Keratinocyte (primary cell): ENCODE data around the gene PTPRD.

Experiments used
- EZH2 ChIP-seq: IDR thresholded peaks from one replicate; pipeline ENCODE4 v1.6.1; 2012; ENCODE audit warnings: inconsistent platforms, mild to moderate bottlenecking, low read length, moderate library complexity
- TF ChIP-seq, protein P1 (sequence below), 3 experiments: IDR thresholded peaks in 1 of 3; conservative IDR thresholded peaks in 1 of 3; optimal IDR thresholded peaks in 1 of 3; 2 replicates in 2 of 3; 3 replicates in 1 of 3; pipeline versions ENCODE3 to v1.5.1; 2011; ENCODE audit warnings: low read length in 3 of 3, mild to moderate bottlenecking in 3 of 3, moderate library complexity in 2 of 3, control low read depth in 1 of 3, inconsistent platforms in 1 of 3; ENCODE audit not compliant: insufficient read depth in 2 of 3; ENCODE audit errors: extremely low read depth in 1 of 3

DNA sequence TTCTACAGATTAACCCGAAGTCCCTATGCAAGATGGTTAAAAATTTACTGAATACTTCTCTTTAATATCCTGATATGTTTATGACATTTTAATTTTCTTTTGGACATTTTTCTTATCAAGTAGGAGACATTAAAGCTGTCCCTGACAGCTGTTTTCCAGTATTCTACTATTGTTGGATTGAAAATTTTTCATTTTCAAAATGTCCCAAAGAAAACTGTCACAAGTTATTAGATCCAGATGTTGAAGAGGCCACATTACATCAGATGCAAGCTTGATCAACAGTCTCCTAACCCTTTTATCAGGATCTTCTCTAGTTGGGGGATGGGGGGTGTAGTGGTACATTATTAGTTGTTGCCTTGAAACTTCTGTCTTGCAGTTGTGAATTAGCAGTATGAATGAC, 1410.5 kb downstream of the PTPRD start:
- TF ChIP-seq, protein P1, sequence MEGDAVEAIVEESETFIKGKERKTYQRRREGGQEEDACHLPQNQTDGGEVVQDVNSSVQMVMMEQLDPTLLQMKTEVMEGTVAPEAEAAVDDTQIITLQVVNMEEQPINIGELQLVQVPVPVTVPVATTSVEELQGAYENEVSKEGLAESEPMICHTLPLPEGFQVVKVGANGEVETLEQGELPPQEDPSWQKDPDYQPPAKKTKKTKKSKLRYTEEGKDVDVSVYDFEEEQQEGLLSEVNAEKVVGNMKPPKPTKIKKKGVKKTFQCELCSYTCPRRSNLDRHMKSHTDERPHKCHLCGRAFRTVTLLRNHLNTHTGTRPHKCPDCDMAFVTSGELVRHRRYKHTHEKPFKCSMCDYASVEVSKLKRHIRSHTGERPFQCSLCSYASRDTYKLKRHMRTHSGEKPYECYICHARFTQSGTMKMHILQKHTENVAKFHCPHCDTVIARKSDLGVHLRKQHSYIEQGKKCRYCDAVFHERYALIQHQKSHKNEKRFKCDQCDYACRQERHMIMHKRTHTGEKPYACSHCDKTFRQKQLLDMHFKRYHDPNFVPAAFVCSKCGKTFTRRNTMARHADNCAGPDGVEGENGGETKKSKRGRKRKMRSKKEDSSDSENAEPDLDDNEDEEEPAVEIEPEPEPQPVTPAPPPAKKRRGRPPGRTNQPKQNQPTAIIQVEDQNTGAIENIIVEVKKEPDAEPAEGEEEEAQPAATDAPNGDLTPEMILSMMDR (optimal IDR thresholded peaks at IDR 0.05 in 1 of 3, IDR thresholded peaks at IDR 0.05 in 1 of 3, conservative IDR thresholded peaks at IDR 0.05 in 1 of 3; ENCODE audit: extremely low read depth in 1 of 3, insufficient read depth in 2 of 3, low read length in 3 of 3), result no peak
- TF ChIP-seq EZH2, result no peak
